Kidney (tissue), 14 donors: ENCODE data around the gene RAD51B. TPM values are rescaled to one million over a fixed set of nuclear protein-coding genes. Genes with fewer than 3 reads are reported as not detected.

Source experiments
- DNase-seq, 5 donors: peaks; one replicate each; pipeline ENCODE4 v3.0.0-alpha.2; 2013 to 2020
- FAIRE-seq: peaks from 2 replicates; lab custom pipeline; 2012; peaks lifted over from hg19 to GRCh38; lab: Jason Lieb, UNC
- H3K27ac ChIP-seq, 2 donors: one replicate each; pipeline ENCODE4 v1.7.0; 2013; ENCODE audit warnings: low read depth in 2 of 2, low read length in 2 of 2, inconsistent platforms in 1 of 2
- H3K27me3 ChIP-seq: one replicate; pipeline ENCODE4 v1.7.1; 2013; ENCODE audit warnings: low read length, inconsistent platforms; ENCODE audit not compliant: control insufficient read depth, insufficient read depth
- H3K36me3 ChIP-seq, 3 donors: one replicate each; pipeline versions ENCODE4 v1.7.0 to v1.7.1; 2013; ENCODE audit warnings: low read length in 3 of 3, control low read depth in 1 of 3, inconsistent platforms in 1 of 3; ENCODE audit not compliant: insufficient read depth in 3 of 3, control insufficient read depth in 2 of 3
- H3K4me1 ChIP-seq, 3 donors: one replicate each; pipeline versions ENCODE4 v1.7.0 to v1.7.1; 2013; ENCODE audit warnings: low read length in 3 of 3, inconsistent platforms in 1 of 3, low read depth in 1 of 3; ENCODE audit not compliant: control insufficient read depth in 2 of 3, insufficient read depth in 2 of 3
- H3K4me3 ChIP-seq, 3 donors: one replicate each; pipeline versions ENCODE4 v1.7.0 to v1.8.1; 2013; ENCODE audit warnings: low read length in 3 of 3, control low read depth in 1 of 3, inconsistent platforms in 1 of 3
- H3K9ac ChIP-seq, 3 donors: one replicate each; pipeline versions ENCODE4 v1.7.0 to v1.7.1; 2013; ENCODE audit warnings: low read length in 3 of 3, control low read depth in 1 of 3, inconsistent platforms in 1 of 3
- H3K9me3 ChIP-seq, 3 donors: one replicate each; pipeline versions ENCODE4 v1.7.0 to v1.7.1; 2013; ENCODE audit warnings: low read length in 3 of 3, control low read depth in 1 of 3, inconsistent platforms in 1 of 3; ENCODE audit not compliant: control insufficient read depth in 2 of 3, insufficient read depth in 1 of 3
- CTCF ChIP-seq: IDR thresholded peaks from 3 replicates; pipeline ENCODE4 v1.5.1; 2012; ENCODE audit warnings: mild to moderate bottlenecking, moderate library complexity, borderline replicate concordance; ENCODE audit not compliant: insufficient read depth; ENCODE audit errors: extremely low read depth
- intact Hi-C: fragments of 100-400 bp; cut with DNase I; formaldehyde crosslinking; loops from one replicate; pipeline ENCODE4 v1.11.1; 2022
- polyA plus RNA-seq: library from polyadenylated mRNA; stranded (reverse); fragments of 350-450 nt; fragmentation: Illumina TruSeq; extraction: RNeasy Lipid Tissue Mini Kit (QIAGEN cat#74804); gene quantifications from one replicate; pipeline ENCODE4 v1.2.3, GENCODE V29; 2014; ENCODE audit warnings: low read depth, low replicate concordance; ENCODE audit not compliant: insufficient read depth
- total RNA-seq: library from RNA; stranded (reverse); fragmentation: NEBNext Ultra II Directional; extraction: Animal tissue kit (Norgen Biotek cat#: 25700); gene quantifications from one replicate; pipeline ENCODE4 v1.2.1, GENCODE V29; 2021
- donor health status: control.
- donor health status: control.
- donor health status: control.
- donor health status: control.
- donor health status: control.
- donor health status: DM: yes; HTN: yes; CAD: no.
- donor health status: Normal renal cell carcinoma (clear cell type).

RAD51B gene
- total and polyA plus RNA-seq, 2 donors from 2014 or later = 6.9 to 18.0 TPM

GRCh38 chr14:68462683-68463082 is 643.1 kb downstream of the RAD51B start:
- Histone ChIP-seq H3K9me3 (no peaks in the 10 kb centered on the region), H3K9ac (no peak overlapping the region)
- intact Hi-C loops = no loop called here

GRCh38 chr14:68463299-68463698 is 643.7 kb downstream of the RAD51B start:
- intact Hi-C loops = no loop called here
- Histone ChIP-seq H3K9me3 (no peaks in the 10 kb centered on the region), H3K27me3 (no peaks in the 10 kb centered on the region), H3K36me3 (no peaks in the 10 kb centered on the region), H3K27ac (no peak overlapping the region), H3K4me1 (peaks cover 6 to 17% (median 9%) of the 10 kb centered on the region in 3 donors), H3K4me3 (no peak overlapping the region), H3K9ac (no peak overlapping the region)
- no peak for DNase-seq
- no peak for FAIRE-seq
- TF ChIP-seq CTCF = no peak

More at GRCh38 chr14:68462683-68463082, 643.1 kb downstream of the RAD51B start:
- no peak for TF ChIP-seq CTCF
- peaks cover 6 to 17% (median 9%) of the 10 kb centered on the region in 3 donors for H3K4me1 ChIP-seq
- H3K36me3 ChIP-seq = no peaks in the 10 kb centered on the region
- no peak for DNase-seq
- no peak overlapping the region for H3K4me3 ChIP-seq
- FAIRE-seq = no peak
- H3K27me3 ChIP-seq = no peaks in the 10 kb centered on the region
- no peak overlapping the region for H3K27ac ChIP-seq

GRCh38 chr14:68463705-68464374 is 644.3 kb downstream of the RAD51B start:
- no peak overlapping the region for H3K27ac ChIP-seq
- H3K4me3 ChIP-seq = no peak overlapping the region
- H3K27me3 ChIP-seq = no peaks in the 10 kb centered on the region
- H3K36me3 ChIP-seq = no peaks in the 10 kb centered on the region
- H3K9ac ChIP-seq = no peak overlapping the region
- no peaks in the 10 kb centered on the region for H3K9me3 ChIP-seq
- peaks cover 3 to 16% (median 9%) of the 10 kb centered on the region in 3 donors for H3K4me1 ChIP-seq
- intact Hi-C loops = no loop called here
- DNase-seq = no peak
- FAIRE-seq = no peak
- no peak for TF ChIP-seq CTCF
